Activated naive CD8-positive, alpha-beta T cell (primary cell): ENCODE results near the gene MEIS1.

Experiments used
- H3K27ac Mint-ChIP-seq: one replicate; pipeline ENCODE4 v1.8.0; 2021; ENCODE audit warnings: mixed read lengths
- H3K27me3 Mint-ChIP-seq: one replicate; pipeline ENCODE4 v1.8.0; 2021; ENCODE audit warnings: mixed read lengths
- H3K36me3 Mint-ChIP-seq: one replicate; pipeline ENCODE4 v1.8.0; 2021; ENCODE audit warnings: mixed read lengths
- H3K4me1 Mint-ChIP-seq: one replicate; pipeline ENCODE4 v1.8.0; 2021; ENCODE audit warnings: low read depth, mixed read lengths
- H3K4me3 Mint-ChIP-seq: one replicate; pipeline ENCODE4 v1.8.0; 2021; ENCODE audit warnings: mild to moderate bottlenecking, mixed read lengths
- H3K9me3 Mint-ChIP-seq: one replicate; pipeline ENCODE4 v1.8.0; 2021; ENCODE audit warnings: low read depth, mixed read lengths

Gene MEIS1

DNA sequence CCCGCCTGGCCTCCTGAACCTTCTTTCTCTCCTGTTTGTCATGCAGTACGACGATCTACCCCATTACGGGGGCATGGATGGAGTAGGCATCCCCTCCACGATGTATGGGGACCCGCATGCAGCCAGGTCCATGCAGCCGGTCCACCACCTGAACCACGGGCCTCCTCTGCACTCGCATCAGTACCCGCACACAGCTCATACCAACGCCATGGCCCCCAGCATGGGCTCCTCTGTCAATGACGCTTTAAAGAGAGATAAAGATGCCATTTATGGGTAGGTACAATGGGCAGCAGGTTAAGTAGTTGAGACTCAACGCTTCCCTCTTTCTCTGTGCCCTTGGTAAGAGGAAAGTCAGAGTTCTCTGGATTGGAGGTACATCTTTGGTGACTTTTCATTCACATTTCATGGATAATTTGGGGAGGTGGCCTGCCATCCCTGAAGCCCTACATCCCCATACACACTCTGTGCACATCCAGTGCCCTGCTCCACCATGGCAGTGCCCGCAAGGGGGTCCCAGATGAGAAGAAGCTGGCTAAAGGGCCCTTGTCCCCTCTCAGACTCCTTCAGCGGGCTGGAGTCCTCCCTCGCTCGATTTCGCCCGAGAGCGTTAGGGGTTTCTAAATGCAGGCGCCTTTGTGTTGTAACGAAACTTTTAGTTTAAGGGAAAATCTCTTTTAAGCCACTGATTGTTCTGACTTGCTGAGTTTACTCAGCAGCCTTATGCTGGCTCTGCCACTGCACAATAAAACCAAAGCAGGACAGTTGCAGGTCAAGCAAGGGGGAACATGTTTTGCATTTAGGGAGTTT lies 3.0 kb downstream of the MEIS1 start:
- no peaks in the 10 kb centered on the region for H3K36me3 Mint-ChIP-seq
- H3K27ac Mint-ChIP-seq = no peak overlapping the region
- peaks cover 43% of the 10 kb centered on the region for H3K4me1 Mint-ChIP-seq
- peaks cover 49% of the 10 kb centered on the region for H3K27me3 Mint-ChIP-seq
- no peaks in the 10 kb centered on the region for H3K9me3 Mint-ChIP-seq
- H3K4me3 Mint-ChIP-seq = no peak overlapping the region

DNA sequence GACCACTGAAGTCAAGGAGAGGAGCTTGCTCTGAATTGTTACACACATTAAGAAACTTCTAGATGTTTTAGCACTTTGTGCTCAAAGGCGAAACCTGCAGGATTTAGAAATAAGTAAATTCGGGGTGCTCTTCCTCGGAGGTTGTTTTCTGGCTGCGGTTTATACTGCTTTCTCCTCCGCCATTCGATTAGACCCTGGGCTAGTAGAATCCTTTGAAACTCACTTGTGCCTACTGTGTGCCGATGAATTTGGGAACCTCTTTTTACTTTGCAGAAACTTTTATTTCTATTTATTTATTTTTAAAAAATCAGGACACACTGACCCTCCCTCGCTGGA lies 3.5 kb downstream of the MEIS1 start:
- no peaks in the 10 kb centered on the region for H3K36me3 Mint-ChIP-seq
- H3K27me3 Mint-ChIP-seq = peaks cover 46% of the 10 kb centered on the region
- H3K9me3 Mint-ChIP-seq = no peaks in the 10 kb centered on the region
- no peak overlapping the region for H3K4me3 Mint-ChIP-seq
- peaks cover 37% of the 10 kb centered on the region for H3K4me1 Mint-ChIP-seq
- H3K27ac Mint-ChIP-seq = no peak overlapping the region

DNA sequence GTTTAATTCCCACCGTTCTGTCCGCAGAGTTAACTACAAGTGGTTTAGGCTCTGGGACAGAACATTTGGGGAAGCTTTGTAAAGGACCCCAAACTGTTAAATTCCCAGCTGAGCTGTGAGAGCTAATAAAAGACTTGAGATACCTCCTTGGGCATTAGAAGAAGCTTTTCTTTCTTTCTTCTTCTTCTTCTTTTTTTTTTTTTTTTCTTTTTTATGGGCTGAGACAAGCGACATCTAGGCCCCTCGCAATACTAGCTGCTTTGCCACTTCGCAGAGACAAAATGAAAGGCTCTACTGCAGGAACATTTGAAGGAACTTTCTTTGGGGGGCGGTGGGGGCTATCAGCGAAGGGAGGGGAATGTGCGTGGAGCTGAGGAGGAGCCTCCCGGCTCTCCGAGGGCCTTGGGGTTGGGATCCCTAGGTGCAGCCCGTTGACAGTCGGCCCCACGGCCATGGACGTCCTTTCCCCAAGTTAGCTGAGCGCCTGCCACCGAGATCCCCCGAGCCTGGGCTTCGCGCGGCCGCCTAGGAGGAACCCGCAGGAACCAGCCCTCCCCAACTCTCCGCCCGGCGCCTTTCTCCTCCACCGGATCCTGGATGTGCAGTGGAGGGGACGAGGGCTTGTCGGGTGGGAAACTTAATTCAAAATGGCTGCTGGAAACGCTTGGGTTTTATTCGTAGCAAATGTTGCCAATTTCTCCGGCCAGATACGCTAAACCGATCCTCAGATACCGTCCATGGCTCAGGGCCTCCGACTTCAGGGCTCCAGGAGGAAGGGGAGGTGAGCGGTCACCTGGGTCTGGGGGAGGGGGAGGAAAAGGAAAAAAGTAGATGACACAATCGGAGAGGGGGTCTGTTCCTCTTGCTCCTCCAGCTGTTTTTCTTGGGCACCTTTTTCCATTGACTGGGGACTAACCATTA lies 4.2 kb downstream of the MEIS1 start:
- no peaks in the 10 kb centered on the region for H3K36me3 Mint-ChIP-seq
- no peak overlapping the region for H3K4me3 Mint-ChIP-seq
- H3K4me1 Mint-ChIP-seq = peaks cover 32% of the 10 kb centered on the region
- H3K9me3 Mint-ChIP-seq = no peaks in the 10 kb centered on the region
- H3K27me3 Mint-ChIP-seq = peaks cover 48% of the 10 kb centered on the region
- no peak overlapping the region for H3K27ac Mint-ChIP-seq

DNA sequence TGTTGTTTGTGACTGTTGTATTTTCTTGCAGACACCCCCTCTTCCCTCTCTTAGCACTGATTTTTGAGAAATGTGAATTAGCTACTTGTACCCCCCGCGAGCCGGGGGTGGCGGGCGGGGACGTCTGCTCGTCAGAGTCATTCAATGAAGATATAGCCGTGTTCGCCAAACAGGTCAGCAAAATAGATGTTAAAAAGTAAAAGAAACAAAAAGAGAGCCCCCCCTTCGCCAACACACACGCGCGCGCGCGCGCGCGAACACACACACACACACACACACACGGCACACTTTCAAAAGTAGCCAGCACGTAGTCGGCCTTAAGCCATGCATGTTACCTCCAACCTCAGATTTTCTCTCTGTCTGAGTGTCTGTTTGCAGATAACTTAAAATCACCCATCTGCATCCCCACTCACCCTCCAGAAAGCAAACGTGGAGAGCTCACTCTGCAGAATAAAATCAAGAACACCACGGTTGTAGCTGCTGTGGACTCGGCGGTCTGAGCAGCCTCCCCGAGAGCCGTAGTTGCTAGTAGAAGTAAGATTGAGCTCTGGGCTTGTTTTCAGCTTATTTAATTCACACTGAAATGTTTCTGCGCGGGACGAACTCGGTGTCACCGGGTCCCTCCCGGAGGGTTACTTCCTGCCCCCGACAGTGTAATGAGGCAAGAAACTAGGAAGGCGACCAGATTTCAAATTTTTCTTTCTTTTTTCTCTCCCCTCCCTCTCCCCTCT lies 5.1 kb downstream of the MEIS1 start:
- Mint-ChIP-seq H3K9me3 (no peaks in the 10 kb centered on the region), H3K4me1 (peaks cover 24% of the 10 kb centered on the region), H3K4me3 (peak overlapping the region; percentile 14), H3K27me3 (peaks cover 47% of the 10 kb centered on the region), H3K36me3 (no peaks in the 10 kb centered on the region), H3K27ac (no peak overlapping the region)

DNA sequence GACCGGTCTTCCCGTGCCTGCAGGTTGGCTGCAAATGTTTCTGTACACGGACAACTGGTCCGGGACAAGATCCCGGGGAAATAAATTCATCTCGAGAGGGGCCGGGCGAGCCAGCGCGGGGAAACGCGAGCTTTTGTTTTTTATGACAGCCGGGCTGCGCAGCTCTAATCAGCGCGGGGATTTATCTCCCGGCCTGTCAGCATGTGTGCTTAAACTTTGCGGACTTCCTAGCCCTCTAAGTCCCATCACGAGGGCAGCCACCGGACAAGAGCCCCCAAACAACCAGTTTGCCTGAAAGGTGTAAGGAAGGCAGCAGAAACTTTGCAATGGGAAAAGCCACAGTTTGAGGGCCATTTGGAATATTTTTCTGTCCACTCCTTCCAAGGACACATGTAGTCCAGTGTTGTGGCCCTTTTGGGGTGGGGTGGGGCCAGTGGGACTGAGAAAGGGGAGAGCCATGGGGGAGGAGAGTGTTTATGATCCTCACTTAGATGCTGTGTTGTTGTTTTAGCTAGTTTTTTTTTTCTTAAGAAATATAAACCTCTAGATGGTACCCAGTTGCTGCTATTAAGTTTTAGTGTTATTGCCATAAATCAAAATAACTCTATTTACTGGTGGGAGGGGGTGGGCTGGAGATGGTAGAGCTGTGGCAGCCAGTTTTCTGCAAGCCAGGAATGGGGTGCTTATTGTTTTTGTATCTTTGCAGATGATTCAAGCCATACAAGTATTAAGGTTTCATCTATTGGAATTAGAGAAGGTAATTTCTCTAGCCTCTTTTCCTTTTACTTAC lies 6.0 kb downstream of the MEIS1 start:
- H3K27ac Mint-ChIP-seq = no peak overlapping the region
- H3K4me1 Mint-ChIP-seq = peaks cover 15% of the 10 kb centered on the region
- H3K36me3 Mint-ChIP-seq = no peaks in the 10 kb centered on the region
- H3K9me3 Mint-ChIP-seq = no peaks in the 10 kb centered on the region
- no peak overlapping the region for H3K4me3 Mint-ChIP-seq
- peaks cover 42% of the 10 kb centered on the region for H3K27me3 Mint-ChIP-seq

DNA sequence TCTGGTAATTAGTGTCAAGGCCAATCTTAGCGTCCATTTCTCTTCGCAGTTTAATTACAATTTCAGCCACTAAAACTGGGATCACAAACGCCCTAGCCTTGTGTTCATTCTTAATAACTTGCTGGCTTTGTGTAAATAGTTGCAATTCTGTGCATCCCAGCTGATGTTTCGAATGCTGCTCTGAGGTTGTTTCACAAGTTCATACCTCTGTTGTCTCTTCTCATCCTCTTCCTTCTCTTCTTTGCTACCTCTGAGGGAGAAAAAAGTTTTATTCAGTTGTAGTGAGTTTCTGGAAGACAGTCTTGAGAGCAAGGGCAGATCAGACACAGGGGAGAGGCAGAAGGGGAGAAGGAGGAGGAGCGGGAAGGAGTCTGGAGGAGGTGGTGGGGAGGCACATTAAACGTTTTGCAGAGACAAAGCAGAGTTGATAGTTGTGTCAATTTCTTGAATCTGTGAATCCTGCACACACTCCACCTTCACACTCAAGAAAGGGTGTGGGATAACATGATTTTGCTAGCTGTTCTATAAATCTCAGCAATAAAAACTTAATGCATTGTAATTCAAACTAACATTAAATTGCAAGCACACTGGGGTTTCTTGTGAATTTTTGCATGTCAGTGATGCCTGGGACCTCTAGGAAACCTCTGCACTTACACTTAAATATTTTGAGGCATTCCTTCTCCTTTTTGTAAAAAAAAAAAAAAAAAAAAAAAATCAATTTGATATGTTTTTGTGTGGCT lies 6.8 kb downstream of the MEIS1 start:
- Mint-ChIP-seq H3K27ac (no peak overlapping the region), H3K4me3 (no peak overlapping the region), H3K36me3 (no peaks in the 10 kb centered on the region), H3K27me3 (peaks cover 41% of the 10 kb centered on the region), H3K9me3 (no peaks in the 10 kb centered on the region), H3K4me1 (peaks cover 14% of the 10 kb centered on the region)

DNA sequence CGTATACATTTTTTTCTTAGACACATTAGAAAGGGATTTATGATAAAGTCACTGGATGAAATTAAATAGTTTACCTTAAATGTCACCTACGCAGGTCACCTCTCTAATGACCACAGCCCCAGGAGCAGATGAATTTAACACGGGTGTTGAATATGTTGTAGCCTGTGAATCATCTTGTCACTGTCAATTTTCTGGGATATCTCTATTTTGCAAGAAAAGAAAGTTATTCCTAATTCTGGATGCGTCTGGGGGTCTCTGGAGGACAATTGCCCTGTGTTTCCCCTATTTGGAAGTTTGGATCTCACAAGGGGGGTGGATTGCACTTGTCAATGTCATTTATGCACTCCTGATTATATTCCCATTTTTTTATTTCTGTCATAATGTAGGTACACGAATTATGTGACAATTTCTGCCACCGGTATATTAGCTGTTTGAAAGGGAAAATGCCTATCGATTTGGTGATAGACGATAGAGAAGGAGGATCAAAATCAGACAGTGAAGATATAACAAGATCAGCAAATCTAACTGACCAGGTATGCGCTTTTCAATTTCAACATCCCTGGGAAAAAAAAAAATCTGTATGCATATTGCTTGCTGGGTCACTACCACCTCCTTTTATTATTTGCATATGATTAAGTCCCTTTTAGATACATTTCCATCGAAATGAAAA lies 7.7 kb downstream of the MEIS1 start:
- Mint-ChIP-seq H3K27ac (no peak overlapping the region), H3K9me3 (no peaks in the 10 kb centered on the region), H3K36me3 (no peaks in the 10 kb centered on the region), H3K4me1 (peaks cover 8% of the 10 kb centered on the region), H3K4me3 (no peak overlapping the region), H3K27me3 (peaks cover 41% of the 10 kb centered on the region)

DNA sequence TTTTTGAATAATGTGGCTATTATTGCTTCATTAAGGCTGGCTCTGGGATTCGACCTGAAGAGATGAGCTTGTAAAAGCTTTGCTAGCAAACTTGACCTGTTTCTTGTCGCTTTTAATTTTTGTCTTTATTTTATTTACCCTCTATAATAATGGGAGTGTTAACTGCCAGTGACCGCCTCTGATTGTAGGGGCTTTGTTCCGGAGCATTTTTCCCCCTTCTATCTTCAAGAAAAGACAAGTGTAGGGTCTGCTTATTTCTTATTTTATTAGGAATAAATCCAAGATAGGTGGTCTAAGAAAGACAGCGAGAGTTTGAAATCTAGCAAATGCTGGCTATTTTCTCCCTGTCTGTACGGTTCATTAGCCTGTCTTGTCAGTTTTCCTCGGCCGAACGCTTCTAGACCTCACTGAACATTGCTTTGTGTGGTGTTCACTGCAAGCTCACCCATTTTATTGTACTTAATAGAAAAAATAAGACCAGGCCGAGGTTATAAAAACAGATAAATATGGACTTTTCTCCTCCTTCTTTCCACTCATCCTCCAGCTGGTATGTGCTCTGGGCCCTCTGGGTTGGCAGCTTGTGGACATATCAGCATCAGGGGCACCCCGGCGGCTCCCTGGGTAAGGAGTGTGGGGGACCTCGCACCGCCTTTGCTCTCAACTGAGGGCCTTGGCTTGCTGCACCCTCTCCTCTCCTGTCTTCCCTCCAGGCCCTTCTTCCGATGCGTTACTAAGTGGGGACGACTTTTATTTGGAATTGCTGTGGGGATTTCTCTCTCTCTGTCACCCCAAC lies 8.5 kb downstream of the MEIS1 start:
- H3K9me3 Mint-ChIP-seq = no peaks in the 10 kb centered on the region
- H3K4me3 Mint-ChIP-seq = no peak overlapping the region
- H3K27ac Mint-ChIP-seq = no peak overlapping the region
- peaks cover 8% of the 10 kb centered on the region for H3K4me1 Mint-ChIP-seq
- H3K36me3 Mint-ChIP-seq = no peaks in the 10 kb centered on the region
- H3K27me3 Mint-ChIP-seq = peaks cover 41% of the 10 kb centered on the region

DNA sequence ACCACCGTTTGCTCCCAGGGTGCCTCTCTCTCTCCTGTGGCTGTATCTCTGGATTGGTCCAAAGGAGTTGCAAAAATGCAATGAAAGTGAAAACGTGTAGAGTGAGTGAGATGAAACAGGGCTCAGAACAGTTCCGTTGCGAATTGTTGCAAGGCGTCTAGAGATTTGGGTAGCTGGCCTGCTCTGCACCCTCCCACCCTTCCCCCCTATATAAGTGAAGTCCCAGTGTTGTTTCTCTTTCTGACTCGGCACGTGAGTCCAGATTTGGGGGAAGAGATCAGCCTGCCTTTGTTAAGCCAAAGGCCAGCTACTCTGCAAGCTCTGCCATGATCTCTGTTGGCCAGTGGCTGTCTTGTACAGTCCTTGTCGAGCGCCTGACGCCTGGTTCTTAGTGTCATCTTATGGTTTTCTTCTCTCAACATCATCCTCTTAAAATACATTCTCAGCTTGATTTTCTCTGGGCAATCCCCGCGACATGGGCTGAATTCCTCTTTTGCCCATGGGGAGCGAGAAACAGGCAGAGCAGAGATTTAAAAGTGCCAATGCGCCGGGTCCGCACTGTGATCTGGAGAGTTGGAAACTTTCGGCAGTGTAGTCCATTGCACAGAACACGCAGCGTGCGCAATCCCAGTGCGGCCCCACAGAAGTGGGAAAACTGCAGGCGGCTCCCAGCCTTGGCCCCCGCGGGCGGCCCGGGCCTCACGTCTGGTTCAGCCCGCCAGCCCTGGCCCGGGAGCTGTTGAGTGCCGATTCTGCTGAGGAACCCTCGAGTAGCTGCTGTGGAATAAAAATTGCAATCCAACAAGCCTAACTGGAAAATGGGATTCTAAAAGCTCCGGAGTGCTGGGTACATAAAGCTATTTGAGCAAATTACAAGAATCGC lies 9.3 kb downstream of the MEIS1 start:
- H3K27me3 Mint-ChIP-seq = peaks cover 43% of the 10 kb centered on the region

DNA sequence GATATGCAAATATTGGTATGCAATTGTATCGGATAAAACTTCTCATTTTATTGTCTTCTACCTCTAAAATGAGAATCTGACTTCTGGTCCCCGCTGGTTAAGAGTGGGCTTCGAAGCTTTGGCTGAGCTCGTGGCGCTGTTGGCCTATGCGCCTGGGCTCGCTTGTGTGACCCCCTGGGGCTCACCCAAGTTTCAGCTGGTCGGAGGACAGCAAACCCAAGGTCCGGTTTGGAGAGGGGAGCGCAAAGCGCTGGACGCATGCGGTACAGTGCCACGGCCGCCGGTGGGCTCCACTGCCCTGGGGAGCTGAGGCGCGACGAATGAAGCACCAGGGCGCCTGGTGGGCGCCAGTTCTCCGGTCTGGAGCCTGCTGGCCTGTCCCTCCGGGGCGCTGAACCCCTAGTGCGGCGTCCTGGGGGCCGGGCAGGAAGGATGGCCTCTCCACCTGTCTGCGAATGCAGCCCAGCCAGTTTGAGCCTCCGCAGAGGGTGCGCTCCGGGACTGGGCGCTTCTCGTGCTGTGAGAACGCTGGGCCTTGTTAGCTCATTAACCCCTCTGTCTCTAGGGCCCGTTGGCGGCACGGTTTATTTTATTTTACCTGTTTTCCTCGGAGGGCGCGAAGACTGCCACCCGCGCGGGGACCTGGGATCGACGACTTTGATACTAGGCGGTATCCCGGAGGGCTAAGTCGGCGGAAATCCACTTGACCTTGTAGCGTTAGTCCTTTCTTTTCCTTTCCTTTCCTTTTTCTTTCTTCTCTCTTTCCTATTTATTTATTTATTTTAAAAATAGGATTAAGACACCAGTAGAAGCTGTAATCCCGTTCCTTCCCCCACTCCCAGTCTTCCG lies 10.4 kb downstream of the MEIS1 start:
- H3K4me1 Mint-ChIP-seq = peaks cover 1% of the 10 kb centered on the region
- no peak overlapping the region for H3K4me3 Mint-ChIP-seq
- H3K27me3 Mint-ChIP-seq = peaks cover 37% of the 10 kb centered on the region
- no peaks in the 10 kb centered on the region for H3K36me3 Mint-ChIP-seq
- H3K9me3 Mint-ChIP-seq = no peaks in the 10 kb centered on the region
- H3K27ac Mint-ChIP-seq = no peak overlapping the region

More for the DNA sequence above, 9.3 kb downstream of the MEIS1 start:
- Mint-ChIP-seq H3K4me3 (no peak overlapping the region), H3K4me1 (peaks cover 8% of the 10 kb centered on the region), H3K9me3 (no peaks in the 10 kb centered on the region), H3K27ac (no peak overlapping the region), H3K36me3 (no peaks in the 10 kb centered on the region)

DNA sequence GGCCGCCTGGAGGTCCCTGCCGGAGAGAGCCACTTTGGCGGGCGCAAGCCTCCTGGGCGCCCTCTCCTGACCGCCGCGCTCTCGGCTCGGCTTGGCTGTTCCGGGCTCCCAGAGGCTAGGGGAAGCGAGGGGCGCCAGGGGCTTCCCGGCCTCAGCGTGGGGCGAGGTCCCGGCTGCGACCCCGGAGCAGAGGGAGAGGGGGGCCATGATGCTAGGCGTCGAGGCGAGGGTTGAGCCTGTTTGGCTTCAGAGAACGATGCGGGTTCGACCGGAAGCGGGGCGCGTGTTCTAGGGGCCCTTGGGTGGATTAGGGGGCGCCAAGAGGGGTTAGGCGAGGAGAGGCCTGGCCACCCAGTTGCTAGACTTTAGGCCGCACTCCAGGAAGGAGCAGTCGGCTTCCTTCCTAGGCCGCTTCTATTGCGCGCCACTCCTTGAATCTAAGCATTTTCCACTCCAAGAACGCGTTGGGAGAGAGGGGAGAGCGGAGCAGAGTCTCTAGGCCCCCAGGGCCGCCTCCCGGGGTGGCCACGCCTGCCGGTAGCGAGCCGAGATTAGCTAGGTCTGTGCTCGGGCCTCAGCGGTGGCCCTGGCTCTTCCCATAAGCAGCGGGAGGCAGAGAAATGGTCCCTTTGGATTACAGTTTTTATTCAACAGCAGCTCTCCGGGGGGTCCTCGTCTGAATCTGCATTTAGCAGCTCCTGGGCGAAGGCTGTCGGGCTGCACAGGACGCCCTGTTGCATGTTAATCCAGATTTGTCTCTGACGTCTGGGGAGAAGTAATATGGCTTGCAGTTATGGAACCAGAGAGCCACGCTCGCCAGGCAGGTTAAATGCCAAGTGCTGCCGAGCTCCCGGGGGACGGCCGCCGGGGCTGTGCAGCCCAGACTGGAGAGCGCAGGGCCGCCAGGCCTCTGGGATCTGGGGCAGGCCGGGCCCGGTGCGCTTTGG lies 11.3 kb downstream of the MEIS1 start:
- Mint-ChIP-seq H3K27ac (no peak overlapping the region), H3K9me3 (no peaks in the 10 kb centered on the region), H3K4me3 (no peak overlapping the region), H3K4me1 (no peaks in the 10 kb centered on the region), H3K36me3 (no peaks in the 10 kb centered on the region), H3K27me3 (peaks cover 31% of the 10 kb centered on the region)
